Sigmoid colon (tissue), 7 donors: ENCODE measurements around the gene CATSPER4. TPM values are rescaled to one million over a fixed set of nuclear protein-coding genes. Genes with fewer than 3 reads are reported as not detected.

ENCODE experiments used
- DNase-seq: peaks from one replicate; pipeline ENCODE4 v3.0.0-alpha.2; 2019
- H3K27ac ChIP-seq, 4 donors: fragments of 200-600 bp; sonication (generic); one replicate each; pipeline ENCODE4 v1.5.1; 2016 to 2019; ENCODE audit warnings: mild to moderate bottlenecking in 1 of 4
- H3K27me3 ChIP-seq, 3 donors: fragments of 200-600 bp; sonication (generic); one replicate each; pipeline ENCODE4 v1.5.1; 2019; ENCODE audit warnings: mild to moderate bottlenecking in 1 of 3
- H3K36me3 ChIP-seq, 4 donors: fragments of 200-600 bp; sonication (generic); one replicate each; pipeline ENCODE4 v1.5.1; 2016 to 2019
- H3K4me1 ChIP-seq, 4 donors: fragments of 200-600 bp; sonication (generic); one replicate each; pipeline ENCODE4 v1.5.1; 2017 to 2019
- H3K4me3 ChIP-seq, 4 donors: fragments of 200-600 bp; sonication (generic); one replicate each; pipeline ENCODE4 v1.5.1; 2017 to 2019; ENCODE audit warnings: mild to moderate bottlenecking in 2 of 4, moderate library complexity in 1 of 4
- H3K9me3 ChIP-seq, 4 donors: fragments of 200-600 bp in 3 of 4; sonication (generic) in 3 of 4; one replicate each; pipeline versions ENCODE4 v1.5.1 to v1.6.1; 2013 to 2019
- CTCF ChIP-seq, 4 experiments: fragments of 450-650 bp in 3 of 4; fragments of 200-600 bp in 1 of 4; IDR thresholded peaks; one replicate each; pipeline ENCODE4 v1.5.1; 2016 to 2019; ENCODE audit warnings: antibody characterized with exemption in 4 of 4, mild to moderate bottlenecking in 3 of 4, moderate library complexity in 2 of 4
- EP300 ChIP-seq, 4 donors: sonication (generic); formaldehyde crosslinking; IDR thresholded peaks; one replicate each; pipeline ENCODE4 v1.6.1; 2017; ENCODE audit warnings: antibody characterized with exemption in 4 of 4
- POLR2A ChIP-seq, 2 donors: fragments of 450-650 bp; IDR thresholded peaks; one replicate each; pipeline ENCODE4 v1.6.1; 2016; ENCODE audit warnings: antibody characterized with exemption in 2 of 2, mild to moderate bottlenecking in 2 of 2, moderate library complexity in 2 of 2
- POLR2AphosphoS5 ChIP-seq, 4 donors: sonication (generic); formaldehyde crosslinking; IDR thresholded peaks; one replicate each; pipeline ENCODE4 v1.6.1; 2017; ENCODE audit warnings: antibody characterized with exemption in 4 of 4
- WGBS, 2 donors: extraction: QIAGEN DNeasy Blood & Tissue Kit; methylation state at CpG; one replicate each; pipeline ENCODE4 v1.1.7; 2013; 5-methylcytosine and 5-hydroxymethylcytosine counted together
- intact Hi-C: fragments of 100-400 bp; cut with DNase I; formaldehyde crosslinking; loops from one replicate; pipeline ENCODE4 v1.15.1; 2023
- polyA plus RNA-seq, 3 donors: library from polyadenylated mRNA; stranded (reverse); fragments of 200-250 nt; gene quantifications; one replicate each; pipeline ENCODE4 v1.2.3, GENCODE V29; 2013
- total RNA-seq, 4 donors: library from RNA; depleted of rRNA; stranded (reverse); fragments of >200 nt; gene quantifications; one replicate each; pipeline ENCODE4 v1.1.0, GENCODE V29; 2016
- donor health status: healthy with polysubstance abuse.
- donor health status: Bipolar disorder and iron deficiency.
- donor health status: healthy.

Gene CATSPER4
- total and polyA plus RNA-seq, 7 donors, result 0.04 TPM; not detected in 6

GRCh38 chr1:26164036-26164860, 26.2 kb upstream of the CATSPER4 start:
- TF ChIP-seq CTCF (IDR thresholded peaks at IDR 0.05), result peak in 2 of 4 experiments; percentile 7 to 81
- TF ChIP-seq POLR2AphosphoS5 (IDR thresholded peaks at IDR 0.05), result no peak
- Histone ChIP-seq H3K9me3 (no peaks in the 10 kb centered on the region), H3K4me1 (peaks cover 0 to 28% (median 21%) of the 10 kb centered on the region in 4 donors), H3K36me3 (no peaks in the 10 kb centered on the region), H3K4me3 (peak overlapping the region; percentile 17 to 51 (median 48)), H3K27ac (peak overlapping the region; percentile 33 to 68 (median 52)), H3K27me3 (no peaks in the 10 kb centered on the region)
- no peak for DNase-seq
- intact Hi-C loops, result loop anchor here (1.0 to 10.0 kb wide), 3 partner anchors 59 to 161 kb away; no protein-coding TSS in a partner anchor
- WGBS, 2 donors, result 4 to 10% methylated on average over 72 of the region's 72 CpGs

GRCh38 chr1:26164861-26165842, 25.2 kb upstream of the CATSPER4 start:
- Histone ChIP-seq H3K9me3 (no peaks in the 10 kb centered on the region), H3K4me3 (no peak overlapping the region), H3K4me1 (peaks cover 0 to 28% (median 25%) of the 10 kb centered on the region in 4 donors), H3K27ac (peak overlapping the region; percentile 33 to 68 (median 52)), H3K27me3 (no peaks in the 10 kb centered on the region), H3K36me3 (no peaks in the 10 kb centered on the region)
- no peak for TF ChIP-seq EP300 (IDR thresholded peaks at IDR 0.05)
- TF ChIP-seq POLR2AphosphoS5 (IDR thresholded peaks at IDR 0.05), result no peak
- no peak for TF ChIP-seq CTCF (IDR thresholded peaks at IDR 0.05)
- no peak for TF ChIP-seq POLR2A (IDR thresholded peaks at IDR 0.05)
- no peak for DNase-seq
- 66 to 71% methylated on average over 19 of the region's 19 CpGs for WGBS, 2 donors
- intact Hi-C loops, result loop anchor here (1.0 to 10.0 kb wide), 4 partner anchors 60 to 160 kb away; no protein-coding TSS in a partner anchor

GRCh38 chr1:26166719-26167281, 23.6 kb upstream of the CATSPER4 start:
- Histone ChIP-seq H3K4me3 (no peak overlapping the region), H3K9me3 (no peaks in the 10 kb centered on the region), H3K27me3 (no peaks in the 10 kb centered on the region), H3K4me1 (peaks cover 0 to 31% (median 28%) of the 10 kb centered on the region in 4 donors), H3K27ac (no peak overlapping the region), H3K36me3 (peaks cover 0 to 9% (median 0%) of the 10 kb centered on the region in 4 donors)
- DNase-seq, result no peak
- intact Hi-C loops, result loop anchor here (5.0 to 10.0 kb wide), 2 partner anchors 111 to 158 kb away; no protein-coding TSS in a partner anchor
- WGBS, 2 donors, result 77 to 83% methylated on average over 4 of the region's 4 CpGs
- TF ChIP-seq POLR2AphosphoS5 (IDR thresholded peaks at IDR 0.05), result no peak
- TF ChIP-seq POLR2A (IDR thresholded peaks at IDR 0.05), result no peak
- TF ChIP-seq CTCF (IDR thresholded peaks at IDR 0.05), result no peak
- no peak for TF ChIP-seq EP300 (IDR thresholded peaks at IDR 0.05)

GRCh38 chr1:26168410-26169197, 21.8 kb upstream of the CATSPER4 start, which contains the start of gene C1orf232:
TSS of gene C1orf232 (minus strand) at chr1:26168963. CDS start at chr1:26168499, 464 bp downstream.
- TF ChIP-seq POLR2AphosphoS5 (IDR thresholded peaks at IDR 0.05) (no peak), POLR2A (IDR thresholded peaks at IDR 0.05) (no peak), EP300 (IDR thresholded peaks at IDR 0.05) (no peak), CTCF (IDR thresholded peaks at IDR 0.05) (no peak)
- Histone ChIP-seq H3K27me3 (no peaks in the 10 kb centered on the region), H3K4me3 (peak within 1 kb of the TSS; percentile 84 to 93 (median 86)), H3K36me3 (peaks cover 0 to 10% (median 0%) of the 10 kb centered on the region in 4 donors), H3K9me3 (no peaks in the 10 kb centered on the region), H3K4me1 (peaks cover 0 to 28% (median 23%) of the 10 kb centered on the region in 4 donors), H3K27ac (peak within 1 kb of the TSS; percentile 78 to 85 (median 82))
- 60 to 77% methylated on average over 5 of the region's 5 CpGs for WGBS, 2 donors
- no peak for DNase-seq
- intact Hi-C loops, result loop anchor here (2.0 to 10.0 kb wide), 4 partner anchors 58 to 156 kb away; partner anchors contain the start of gene PDIK1L
